OCI-LY7 (cell line): ENCODE data around the gene NUDT6.
"Not testable (repeated sequence)": the region's sequence is repeated elsewhere in the genome, so short reads cannot be mapped to it uniquely, and the experiment has no call there.

Source experiments
- EZH2phosphoT487 ChIP-seq: fragments of 200-600 bp; sonication (generic); IDR thresholded peaks from 2 replicates; pipeline ENCODE4 v1.6.1; 2018; ENCODE audit warnings: low read depth, borderline replicate concordance, mild to moderate bottlenecking, mixed run types, antibody characterized with exemption, low read length, moderate library complexity, mixed read lengths
- TF ChIP-seq, protein P1 (sequence below): fragments of 200-600 bp; sonication (generic); conservative IDR thresholded peaks from 2 replicates; pipeline ENCODE4 v1.5.1; 2014; ENCODE audit warnings: mild to moderate bottlenecking, antibody characterized with exemption, low read length, moderate library complexity, mixed read lengths

DNA sequence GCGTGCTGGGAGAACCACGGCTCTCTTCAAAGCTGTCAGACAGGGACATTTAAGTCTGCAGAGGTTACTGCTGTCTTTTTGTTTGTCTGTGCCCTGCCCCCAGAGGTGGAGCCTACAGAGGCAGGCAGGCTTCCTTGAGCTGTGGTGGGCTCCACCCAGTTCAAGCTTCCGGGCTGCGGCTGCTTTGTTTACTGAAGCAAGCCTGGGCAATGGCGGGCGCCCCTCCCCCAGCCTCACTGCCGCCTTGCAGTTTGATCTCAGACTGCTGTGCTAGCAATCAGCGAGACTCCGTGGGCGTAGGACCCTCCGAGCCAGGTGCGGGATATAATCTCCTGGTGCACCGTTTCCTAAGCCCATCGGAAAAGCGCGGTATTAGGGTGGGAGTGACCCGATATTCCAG lies 22.7 kb upstream of the NUDT6 start:
- TF ChIP-seq, protein P1, sequence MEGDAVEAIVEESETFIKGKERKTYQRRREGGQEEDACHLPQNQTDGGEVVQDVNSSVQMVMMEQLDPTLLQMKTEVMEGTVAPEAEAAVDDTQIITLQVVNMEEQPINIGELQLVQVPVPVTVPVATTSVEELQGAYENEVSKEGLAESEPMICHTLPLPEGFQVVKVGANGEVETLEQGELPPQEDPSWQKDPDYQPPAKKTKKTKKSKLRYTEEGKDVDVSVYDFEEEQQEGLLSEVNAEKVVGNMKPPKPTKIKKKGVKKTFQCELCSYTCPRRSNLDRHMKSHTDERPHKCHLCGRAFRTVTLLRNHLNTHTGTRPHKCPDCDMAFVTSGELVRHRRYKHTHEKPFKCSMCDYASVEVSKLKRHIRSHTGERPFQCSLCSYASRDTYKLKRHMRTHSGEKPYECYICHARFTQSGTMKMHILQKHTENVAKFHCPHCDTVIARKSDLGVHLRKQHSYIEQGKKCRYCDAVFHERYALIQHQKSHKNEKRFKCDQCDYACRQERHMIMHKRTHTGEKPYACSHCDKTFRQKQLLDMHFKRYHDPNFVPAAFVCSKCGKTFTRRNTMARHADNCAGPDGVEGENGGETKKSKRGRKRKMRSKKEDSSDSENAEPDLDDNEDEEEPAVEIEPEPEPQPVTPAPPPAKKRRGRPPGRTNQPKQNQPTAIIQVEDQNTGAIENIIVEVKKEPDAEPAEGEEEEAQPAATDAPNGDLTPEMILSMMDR: not testable (repeated sequence)
- not testable (repeated sequence) for TF ChIP-seq EZH2phosphoT487
